Measurements from ENCODE around the gene PXMP4.

Gene PXMP4

DNA sequence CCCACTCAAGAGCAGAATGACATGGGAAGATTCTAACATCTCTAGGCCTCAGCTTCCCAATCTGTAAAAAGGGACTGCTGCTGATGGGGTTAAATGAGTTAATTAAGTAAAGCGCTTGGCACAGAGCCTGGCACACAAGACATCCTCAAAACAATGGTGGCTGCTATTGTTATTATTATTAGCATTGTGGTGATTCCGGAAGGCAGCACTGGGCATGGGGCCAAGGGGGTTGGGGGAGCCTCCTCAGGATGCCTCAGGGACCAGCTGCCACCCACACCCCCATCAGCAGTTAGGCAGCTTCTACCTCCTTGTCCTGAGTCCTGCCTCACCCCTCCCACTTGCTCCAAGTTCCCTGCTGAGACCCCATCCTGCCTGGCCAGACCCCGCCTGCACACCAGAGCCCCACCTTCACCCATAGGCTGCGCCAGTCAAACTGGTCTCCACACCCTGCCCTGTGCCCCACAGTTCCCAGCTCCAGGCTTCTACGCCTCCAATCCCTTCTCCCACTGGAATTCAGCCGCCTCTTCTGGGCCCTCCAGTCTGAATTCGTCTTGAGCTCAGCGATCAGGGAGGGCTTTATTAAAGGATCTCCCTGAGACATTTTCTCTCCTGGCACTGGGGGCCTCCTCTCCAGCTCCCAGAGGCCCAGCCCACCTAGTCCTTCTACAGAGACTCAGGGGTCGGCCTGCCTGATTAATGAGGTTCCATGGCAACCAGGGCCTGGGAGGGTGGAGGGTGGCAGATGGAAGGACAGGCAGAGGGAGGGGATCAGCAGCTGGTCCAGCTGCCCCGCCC is 35.4 kb downstream of the PXMP4 start:
- no peak for ATAC-seq
- TF ChIP-seq ZNF70 (CRISPR knock-in tag; IDR thresholded peaks at IDR 0.05) (no peak), ESRRG (CRISPR knock-in tag; IDR thresholded peaks at IDR 0.05) (no peak)
- TF ChIP-seq, protein P1, sequence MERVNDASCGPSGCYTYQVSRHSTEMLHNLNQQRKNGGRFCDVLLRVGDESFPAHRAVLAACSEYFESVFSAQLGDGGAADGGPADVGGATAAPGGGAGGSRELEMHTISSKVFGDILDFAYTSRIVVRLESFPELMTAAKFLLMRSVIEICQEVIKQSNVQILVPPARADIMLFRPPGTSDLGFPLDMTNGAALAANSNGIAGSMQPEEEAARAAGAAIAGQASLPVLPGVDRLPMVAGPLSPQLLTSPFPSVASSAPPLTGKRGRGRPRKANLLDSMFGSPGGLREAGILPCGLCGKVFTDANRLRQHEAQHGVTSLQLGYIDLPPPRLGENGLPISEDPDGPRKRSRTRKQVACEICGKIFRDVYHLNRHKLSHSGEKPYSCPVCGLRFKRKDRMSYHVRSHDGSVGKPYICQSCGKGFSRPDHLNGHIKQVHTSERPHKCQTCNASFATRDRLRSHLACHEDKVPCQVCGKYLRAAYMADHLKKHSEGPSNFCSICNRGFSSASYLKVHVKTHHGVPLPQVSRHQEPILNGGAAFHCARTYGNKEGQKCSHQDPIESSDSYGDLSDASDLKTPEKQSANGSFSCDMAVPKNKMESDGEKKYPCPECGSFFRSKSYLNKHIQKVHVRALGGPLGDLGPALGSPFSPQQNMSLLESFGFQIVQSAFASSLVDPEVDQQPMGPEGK (CRISPR knock-in tag; IDR thresholded peaks at IDR 0.05; ENCODE audit: borderline replicate concordance) = no peak
- TF ChIP-seq, protein P2, sequence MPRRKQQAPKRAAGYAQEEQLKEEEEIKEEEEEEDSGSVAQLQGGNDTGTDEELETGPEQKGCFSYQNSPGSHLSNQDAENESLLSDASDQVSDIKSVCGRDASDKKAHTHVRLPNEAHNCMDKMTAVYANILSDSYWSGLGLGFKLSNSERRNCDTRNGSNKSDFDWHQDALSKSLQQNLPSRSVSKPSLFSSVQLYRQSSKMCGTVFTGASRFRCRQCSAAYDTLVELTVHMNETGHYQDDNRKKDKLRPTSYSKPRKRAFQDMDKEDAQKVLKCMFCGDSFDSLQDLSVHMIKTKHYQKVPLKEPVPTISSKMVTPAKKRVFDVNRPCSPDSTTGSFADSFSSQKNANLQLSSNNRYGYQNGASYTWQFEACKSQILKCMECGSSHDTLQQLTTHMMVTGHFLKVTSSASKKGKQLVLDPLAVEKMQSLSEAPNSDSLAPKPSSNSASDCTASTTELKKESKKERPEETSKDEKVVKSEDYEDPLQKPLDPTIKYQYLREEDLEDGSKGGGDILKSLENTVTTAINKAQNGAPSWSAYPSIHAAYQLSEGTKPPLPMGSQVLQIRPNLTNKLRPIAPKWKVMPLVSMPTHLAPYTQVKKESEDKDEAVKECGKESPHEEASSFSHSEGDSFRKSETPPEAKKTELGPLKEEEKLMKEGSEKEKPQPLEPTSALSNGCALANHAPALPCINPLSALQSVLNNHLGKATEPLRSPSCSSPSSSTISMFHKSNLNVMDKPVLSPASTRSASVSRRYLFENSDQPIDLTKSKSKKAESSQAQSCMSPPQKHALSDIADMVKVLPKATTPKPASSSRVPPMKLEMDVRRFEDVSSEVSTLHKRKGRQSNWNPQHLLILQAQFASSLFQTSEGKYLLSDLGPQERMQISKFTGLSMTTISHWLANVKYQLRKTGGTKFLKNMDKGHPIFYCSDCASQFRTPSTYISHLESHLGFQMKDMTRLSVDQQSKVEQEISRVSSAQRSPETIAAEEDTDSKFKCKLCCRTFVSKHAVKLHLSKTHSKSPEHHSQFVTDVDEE (CRISPR knock-in tag; IDR thresholded peaks at IDR 0.05) = no peak

DNA sequence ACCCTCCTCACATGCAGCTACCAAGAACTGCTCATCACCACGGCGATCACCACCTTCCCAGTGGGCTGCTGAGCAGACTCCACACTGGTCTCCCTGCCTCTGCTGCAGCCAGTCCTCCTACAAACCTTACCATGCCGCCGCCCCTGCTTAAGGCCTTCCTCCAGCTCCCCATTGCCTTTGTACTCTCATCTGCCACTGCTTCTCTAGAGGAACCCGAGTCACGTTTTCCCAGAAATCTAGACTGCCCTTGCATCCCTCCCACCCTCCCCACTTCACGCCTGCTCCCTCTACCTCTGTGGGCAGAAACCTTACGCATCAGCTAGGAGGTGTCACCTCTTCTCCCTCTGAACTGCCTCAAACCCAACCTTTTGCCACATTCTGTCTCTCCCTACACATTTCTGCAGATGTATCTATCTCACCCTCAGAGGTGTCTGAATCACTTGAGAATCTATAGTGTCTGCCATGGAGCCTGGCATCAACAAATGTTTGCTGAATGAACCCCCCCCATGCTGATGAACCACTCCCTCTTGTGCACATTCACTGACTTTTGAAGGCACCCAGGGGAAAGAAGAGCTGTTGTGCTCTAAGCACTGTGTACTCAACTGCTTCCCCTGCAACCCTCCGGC is 38.3 kb downstream of the PXMP4 start:
- TF ChIP-seq ZNF565 (CRISPR knock-in tag; conservative IDR thresholded peaks at IDR 0.05; ENCODE audit: low read depth) = no peak
- TF ChIP-seq, protein P3, sequence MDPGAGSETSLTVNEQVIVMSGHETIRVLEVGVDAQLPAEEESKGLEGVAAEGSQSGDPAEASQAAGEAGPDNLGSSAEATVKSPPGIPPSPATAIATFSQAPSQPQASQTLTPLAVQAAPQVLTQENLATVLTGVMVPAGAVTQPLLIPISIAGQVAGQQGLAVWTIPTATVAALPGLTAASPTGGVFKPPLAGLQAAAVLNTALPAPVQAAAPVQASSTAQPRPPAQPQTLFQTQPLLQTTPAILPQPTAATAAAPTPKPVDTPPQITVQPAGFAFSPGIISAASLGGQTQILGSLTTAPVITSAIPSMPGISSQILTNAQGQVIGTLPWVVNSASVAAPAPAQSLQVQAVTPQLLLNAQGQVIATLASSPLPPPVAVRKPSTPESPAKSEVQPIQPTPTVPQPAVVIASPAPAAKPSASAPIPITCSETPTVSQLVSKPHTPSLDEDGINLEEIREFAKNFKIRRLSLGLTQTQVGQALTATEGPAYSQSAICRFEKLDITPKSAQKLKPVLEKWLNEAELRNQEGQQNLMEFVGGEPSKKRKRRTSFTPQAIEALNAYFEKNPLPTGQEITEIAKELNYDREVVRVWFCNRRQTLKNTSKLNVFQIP (CRISPR knock-in tag; IDR thresholded peaks at IDR 0.05; ENCODE audit: borderline replicate concordance, low read depth) = no peak
- TF ChIP-seq CSDC2 (CRISPR knock-in tag; IDR thresholded peaks at IDR 0.05) = no peak
- no peak for TF ChIP-seq ZC3H10 (CRISPR knock-in tag; IDR thresholded peaks at IDR 0.05)
- no peak for TF ChIP-seq OSR1 (CRISPR knock-in tag; IDR thresholded peaks at IDR 0.05)
- no peak for TF ChIP-seq ARNTL (CRISPR knock-in tag; IDR thresholded peaks at IDR 0.05; ENCODE audit: borderline replicate concordance, low read depth)
- TF ChIP-seq, protein P1 (CRISPR knock-in tag; IDR thresholded peaks at IDR 0.05; ENCODE audit: borderline replicate concordance) = no peak
- TF ChIP-seq, protein P4, sequence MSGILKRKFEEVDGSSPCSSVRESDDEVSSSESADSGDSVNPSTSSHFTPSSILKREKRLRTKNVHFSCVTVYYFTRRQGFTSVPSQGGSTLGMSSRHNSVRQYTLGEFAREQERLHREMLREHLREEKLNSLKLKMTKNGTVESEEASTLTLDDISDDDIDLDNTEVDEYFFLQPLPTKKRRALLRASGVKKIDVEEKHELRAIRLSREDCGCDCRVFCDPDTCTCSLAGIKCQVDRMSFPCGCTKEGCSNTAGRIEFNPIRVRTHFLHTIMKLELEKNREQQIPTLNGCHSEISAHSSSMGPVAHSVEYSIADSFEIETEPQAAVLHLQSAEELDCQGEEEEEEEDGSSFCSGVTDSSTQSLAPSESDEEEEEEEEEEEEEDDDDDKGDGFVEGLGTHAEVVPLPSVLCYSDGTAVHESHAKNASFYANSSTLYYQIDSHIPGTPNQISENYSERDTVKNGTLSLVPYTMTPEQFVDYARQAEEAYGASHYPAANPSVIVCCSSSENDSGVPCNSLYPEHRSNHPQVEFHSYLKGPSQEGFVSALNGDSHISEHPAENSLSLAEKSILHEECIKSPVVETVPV (CRISPR knock-in tag; IDR thresholded peaks at IDR 0.05) = no peak
- TF ChIP-seq TCF4 (CRISPR knock-in tag; IDR thresholded peaks at IDR 0.05; ENCODE audit: borderline replicate concordance) = no peak
- no peak for TF ChIP-seq ZNF70 (CRISPR knock-in tag; IDR thresholded peaks at IDR 0.05)
- no peak for TF ChIP-seq ZFP30 (CRISPR knock-in tag; IDR thresholded peaks at IDR 0.05)
- TF ChIP-seq ISL1 (CRISPR knock-in tag; IDR thresholded peaks at IDR 0.05) = no peak
- TF ChIP-seq ESRRG (CRISPR knock-in tag; IDR thresholded peaks at IDR 0.05) = no peak
- TF ChIP-seq, protein P5, sequence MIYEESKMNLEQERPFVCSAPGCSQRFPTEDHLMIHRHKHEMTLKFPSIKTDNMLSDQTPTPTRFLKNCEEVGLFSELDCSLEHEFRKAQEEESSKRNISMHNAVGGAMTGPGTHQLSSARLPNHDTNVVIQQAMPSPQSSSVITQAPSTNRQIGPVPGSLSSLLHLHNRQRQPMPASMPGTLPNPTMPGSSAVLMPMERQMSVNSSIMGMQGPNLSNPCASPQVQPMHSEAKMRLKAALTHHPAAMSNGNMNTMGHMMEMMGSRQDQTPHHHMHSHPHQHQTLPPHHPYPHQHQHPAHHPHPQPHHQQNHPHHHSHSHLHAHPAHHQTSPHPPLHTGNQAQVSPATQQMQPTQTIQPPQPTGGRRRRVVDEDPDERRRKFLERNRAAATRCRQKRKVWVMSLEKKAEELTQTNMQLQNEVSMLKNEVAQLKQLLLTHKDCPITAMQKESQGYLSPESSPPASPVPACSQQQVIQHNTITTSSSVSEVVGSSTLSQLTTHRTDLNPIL (CRISPR knock-in tag; IDR thresholded peaks at IDR 0.05; ENCODE audit: low read depth) = no peak
- no peak for TF ChIP-seq BACH2 (CRISPR knock-in tag; IDR thresholded peaks at IDR 0.05; ENCODE audit: borderline replicate concordance)
- no peak for TF ChIP-seq ZFP3 (CRISPR knock-in tag; IDR thresholded peaks at IDR 0.05)
- no peak for TF ChIP-seq SNAI2 (CRISPR knock-in tag; IDR thresholded peaks at IDR 0.05)
- TF ChIP-seq, protein P2 (CRISPR knock-in tag; IDR thresholded peaks at IDR 0.05) = no peak
- no peak for TF ChIP-seq TOX (CRISPR knock-in tag; IDR thresholded peaks at IDR 0.05; ENCODE audit: borderline replicate concordance)
- no peak for ATAC-seq
